Stimulated activated CD4-positive, alpha-beta T cell treated with anti-CD3 and anti-CD28 coated beads, TNF-alpha, amount 100 ng/mL, for 1 hour (primary cell): ENCODE results near the gene TMEM120A.

Experiments used
- DNase-seq, 3 donors: peaks; one replicate each; pipeline ENCODE4 v3.0.0-alpha.2; 2020; ENCODE audit warnings: low read depth in 3 of 3, low spot score in 1 of 3

The TMEM120A gene

GRCh38 chr7:75995996-75996395, 1.6 kb upstream of the TMEM120A start:
- no peak for DNase-seq

- no peak for DNase-seq
Measured at GRCh38 chr7:75995052-75995471, 667 bp upstream of the TMEM120A start.

- DNase-seq: no peak
Measured at GRCh38 chr7:75993689-75994387, 557 bp downstream of the TMEM120A start.

- no peak for DNase-seq
Measured at GRCh38 chr7:75992083-75992755, 2.2 kb downstream of the TMEM120A start.

GRCh38 chr7:75991531-75992082, 2.8 kb downstream of the TMEM120A start:
- DNase-seq: no peak

- no peak for DNase-seq
Measured at GRCh38 chr7:75989500-75990388, 4.7 kb downstream of the TMEM120A start.

- no peak for DNase-seq
Measured at GRCh38 chr7:75988568-75989499, 5.6 kb downstream of the TMEM120A start.

GRCh38 chr7:75987805-75988567, 6.4 kb downstream of the TMEM120A start:
- no peak for DNase-seq

- DNase-seq: no peak
Measured at GRCh38 chr7:75987026-75987804, 7.2 kb downstream of the TMEM120A start.

- no peak for DNase-seq
Measured at GRCh38 chr7:75986147-75986781, 8.1 kb downstream of the TMEM120A start.

GRCh38 chr7:75985518-75986146, 8.8 kb downstream of the TMEM120A start:
- no peak for DNase-seq

- DNase-seq: no peak
Measured at GRCh38 chr7:75985009-75985517, 9.3 kb downstream of the TMEM120A start.

GRCh38 chr7:75984130-75985008, 10.0 kb downstream of the TMEM120A start:
- no peak for DNase-seq

GRCh38 chr7:75983471-75984129, 10.8 kb downstream of the TMEM120A start:
- DNase-seq: no peak

GRCh38 chr7:75982306-75983064, 11.9 kb downstream of the TMEM120A start:
- no peak for DNase-seq
